ENCODE measurements around the gene SUSD2. TPM values are rescaled to one million over a fixed set of nuclear protein-coding genes. Genes with fewer than 3 reads are reported as not detected.

SUSD2 gene
- total RNA-seq, 6 experiments from 2014 or later = 0.11 to 0.24 (median 0.19) TPM

DNA sequence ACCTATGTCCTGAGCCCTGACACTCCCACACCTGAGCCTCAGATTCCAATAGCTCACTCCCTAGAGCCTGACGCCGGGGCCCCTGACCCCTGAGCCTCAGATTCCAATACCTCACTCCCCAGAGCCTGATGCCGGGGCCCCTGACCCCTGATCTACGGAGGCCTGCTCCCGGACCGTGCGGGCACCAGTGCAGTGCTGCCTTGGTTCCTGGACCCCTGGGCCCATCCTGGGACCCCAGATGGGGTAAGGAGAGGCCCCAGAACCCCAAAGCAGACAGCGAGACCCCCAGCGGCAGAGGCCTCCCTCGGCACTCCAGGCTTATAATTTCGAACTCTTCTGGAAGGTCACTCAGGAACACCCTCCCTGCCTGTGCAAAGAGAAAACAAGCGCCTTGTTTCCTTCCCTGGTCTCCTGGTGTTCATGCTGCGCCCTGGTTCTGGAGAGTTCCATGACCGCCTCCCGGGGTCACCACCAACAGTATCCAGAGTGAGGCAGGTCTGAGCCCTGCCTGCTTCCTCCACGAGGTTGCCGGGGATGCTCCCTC lies 7.5 kb downstream of the SUSD2 start:
- H3K9me3 Mint-ChIP-seq = no peaks in the 10 kb centered on the region
- H3K4me1 Mint-ChIP-seq (ENCODE audit: low read depth) = peaks cover 6% of the 10 kb centered on the region
- peaks cover 4% of the 10 kb centered on the region for H3K27me3 Mint-ChIP-seq (ENCODE audit: insufficient read depth)
- no peak for DNase-seq
- TF ChIP-seq, protein P1, sequence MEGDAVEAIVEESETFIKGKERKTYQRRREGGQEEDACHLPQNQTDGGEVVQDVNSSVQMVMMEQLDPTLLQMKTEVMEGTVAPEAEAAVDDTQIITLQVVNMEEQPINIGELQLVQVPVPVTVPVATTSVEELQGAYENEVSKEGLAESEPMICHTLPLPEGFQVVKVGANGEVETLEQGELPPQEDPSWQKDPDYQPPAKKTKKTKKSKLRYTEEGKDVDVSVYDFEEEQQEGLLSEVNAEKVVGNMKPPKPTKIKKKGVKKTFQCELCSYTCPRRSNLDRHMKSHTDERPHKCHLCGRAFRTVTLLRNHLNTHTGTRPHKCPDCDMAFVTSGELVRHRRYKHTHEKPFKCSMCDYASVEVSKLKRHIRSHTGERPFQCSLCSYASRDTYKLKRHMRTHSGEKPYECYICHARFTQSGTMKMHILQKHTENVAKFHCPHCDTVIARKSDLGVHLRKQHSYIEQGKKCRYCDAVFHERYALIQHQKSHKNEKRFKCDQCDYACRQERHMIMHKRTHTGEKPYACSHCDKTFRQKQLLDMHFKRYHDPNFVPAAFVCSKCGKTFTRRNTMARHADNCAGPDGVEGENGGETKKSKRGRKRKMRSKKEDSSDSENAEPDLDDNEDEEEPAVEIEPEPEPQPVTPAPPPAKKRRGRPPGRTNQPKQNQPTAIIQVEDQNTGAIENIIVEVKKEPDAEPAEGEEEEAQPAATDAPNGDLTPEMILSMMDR (IDR thresholded peaks at IDR 0.05) = no peak
- no peaks in the 10 kb centered on the region for H3K36me3 Mint-ChIP-seq (ENCODE audit: low read depth)
- H3K4me3 Mint-ChIP-seq = no peak overlapping the region
- no peak overlapping the region for H3K27ac Mint-ChIP-seq

DNA sequence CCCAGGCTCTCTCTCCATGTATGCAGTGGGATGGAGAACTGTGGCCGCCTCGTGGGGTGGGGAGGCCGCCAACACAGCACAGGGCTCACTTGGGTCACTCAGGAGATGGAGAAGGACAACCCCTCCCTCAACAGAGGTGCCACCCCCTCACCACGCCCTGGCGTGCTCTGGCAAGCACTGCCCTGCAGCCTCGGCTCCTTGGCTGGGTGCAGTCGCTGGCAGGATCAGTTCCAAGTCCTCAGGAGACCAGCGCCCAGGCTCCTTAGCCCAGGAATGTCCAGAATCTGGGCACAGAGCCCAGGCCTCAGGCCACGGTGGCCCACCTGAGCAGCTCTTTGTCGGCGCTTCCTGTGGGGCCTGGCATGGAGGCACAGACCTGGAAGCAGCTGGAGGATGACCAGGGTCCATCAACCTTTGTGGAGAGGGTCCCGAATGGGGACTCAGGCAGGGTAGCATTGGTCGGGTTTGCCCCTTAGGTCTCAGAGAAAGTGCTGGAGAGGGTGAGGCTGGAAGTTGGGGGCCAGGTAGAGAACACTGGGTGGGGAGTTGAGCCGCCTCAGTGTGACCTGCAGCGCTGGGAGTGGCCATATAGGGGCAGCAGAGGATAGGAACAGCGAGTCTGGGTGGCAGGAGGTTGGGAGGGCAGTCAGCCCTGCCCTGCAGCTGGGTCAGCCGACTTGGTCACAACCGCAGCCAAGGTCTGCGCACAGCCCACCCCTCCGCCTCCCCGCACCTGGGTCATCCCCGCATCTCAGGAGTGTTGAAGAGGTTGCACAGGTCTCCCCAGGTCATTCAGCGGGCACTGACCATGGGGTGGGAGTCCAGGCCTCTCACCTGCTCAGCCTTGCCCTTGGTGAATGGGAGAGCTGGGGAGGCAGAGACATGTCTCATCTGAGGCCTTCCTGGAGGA lies 8.2 kb downstream of the SUSD2 start:
- Mint-ChIP-seq H3K36me3 (ENCODE audit: low read depth) (no peaks in the 10 kb centered on the region), H3K4me1 (ENCODE audit: low read depth) (peaks cover 6% of the 10 kb centered on the region), H3K27me3 (ENCODE audit: insufficient read depth) (peaks cover 4% of the 10 kb centered on the region), H3K27ac (no peak overlapping the region), H3K4me3 (no peak overlapping the region), H3K9me3 (no peaks in the 10 kb centered on the region)
- DNase-seq = peak; percentile 47
- TF ChIP-seq, protein P1 (IDR thresholded peaks at IDR 0.05) = peak; percentile 88

DNA sequence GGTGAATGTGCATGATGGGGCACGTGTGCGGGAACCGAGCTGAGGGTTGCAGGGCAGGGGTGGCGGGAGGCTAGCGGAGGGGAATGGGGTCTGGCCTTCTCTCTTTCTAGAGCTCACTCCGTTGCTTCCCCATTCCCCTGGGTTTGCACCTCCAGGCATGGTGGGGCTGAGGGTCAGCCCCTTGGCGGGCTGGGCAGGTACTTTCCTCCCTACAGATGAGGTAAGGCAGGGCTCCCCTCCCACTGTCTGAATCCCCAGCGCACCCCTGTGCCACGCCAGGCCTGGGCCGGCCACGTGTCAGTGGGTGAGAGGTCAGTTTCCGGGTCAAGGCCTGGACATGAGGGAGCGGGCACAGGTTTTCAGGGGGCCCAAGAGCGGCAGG lies 8.9 kb downstream of the SUSD2 start:
- no peak overlapping the region for H3K4me3 Mint-ChIP-seq
- DNase-seq = no peak
- TF ChIP-seq, protein P1 (IDR thresholded peaks at IDR 0.05) = no peak
- no peak overlapping the region for H3K27ac Mint-ChIP-seq
- peaks cover 4% of the 10 kb centered on the region for H3K27me3 Mint-ChIP-seq (ENCODE audit: insufficient read depth)
- H3K36me3 Mint-ChIP-seq (ENCODE audit: low read depth) = no peaks in the 10 kb centered on the region
- H3K4me1 Mint-ChIP-seq (ENCODE audit: low read depth) = peaks cover 6% of the 10 kb centered on the region
- no peaks in the 10 kb centered on the region for H3K9me3 Mint-ChIP-seq

DNA sequence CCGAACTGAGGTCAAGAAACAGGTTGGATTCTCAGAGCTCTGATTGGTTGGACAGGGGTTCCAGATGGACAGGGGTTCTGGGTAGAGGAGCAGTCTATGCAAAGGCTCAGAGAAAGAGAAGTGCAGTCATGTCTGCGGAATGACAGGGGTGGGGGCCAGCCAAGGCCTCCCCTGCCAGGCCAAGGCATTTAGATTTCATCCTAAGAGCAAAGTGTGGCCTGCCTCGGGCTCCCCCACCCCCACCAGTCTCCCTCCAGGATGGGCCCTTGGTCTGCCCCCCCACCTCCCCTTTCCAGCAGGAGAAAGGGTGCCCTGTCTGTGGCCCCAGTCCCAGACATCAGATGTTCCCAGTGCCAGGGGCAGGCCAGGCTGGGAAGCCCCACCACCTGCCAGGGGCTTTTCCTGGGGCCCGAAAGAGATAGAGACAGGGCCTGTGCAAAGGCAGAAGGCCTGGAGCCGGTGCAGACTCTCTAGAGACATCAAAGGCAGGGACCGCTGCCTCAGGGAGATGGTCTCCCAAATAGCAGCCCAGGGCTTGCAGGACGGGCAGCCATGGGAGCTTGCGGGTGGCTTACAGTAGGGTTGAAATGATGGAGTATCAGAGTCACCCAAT lies 9.4 kb downstream of the SUSD2 start:
- Mint-ChIP-seq H3K27ac (no peak overlapping the region), H3K4me3 (no peak overlapping the region), H3K27me3 (ENCODE audit: insufficient read depth) (peaks cover 4% of the 10 kb centered on the region), H3K4me1 (ENCODE audit: low read depth) (peaks cover 6% of the 10 kb centered on the region), H3K36me3 (ENCODE audit: low read depth) (no peaks in the 10 kb centered on the region), H3K9me3 (no peaks in the 10 kb centered on the region)
- TF ChIP-seq, protein P1 (IDR thresholded peaks at IDR 0.05) = no peak
- no peak for DNase-seq

DNA sequence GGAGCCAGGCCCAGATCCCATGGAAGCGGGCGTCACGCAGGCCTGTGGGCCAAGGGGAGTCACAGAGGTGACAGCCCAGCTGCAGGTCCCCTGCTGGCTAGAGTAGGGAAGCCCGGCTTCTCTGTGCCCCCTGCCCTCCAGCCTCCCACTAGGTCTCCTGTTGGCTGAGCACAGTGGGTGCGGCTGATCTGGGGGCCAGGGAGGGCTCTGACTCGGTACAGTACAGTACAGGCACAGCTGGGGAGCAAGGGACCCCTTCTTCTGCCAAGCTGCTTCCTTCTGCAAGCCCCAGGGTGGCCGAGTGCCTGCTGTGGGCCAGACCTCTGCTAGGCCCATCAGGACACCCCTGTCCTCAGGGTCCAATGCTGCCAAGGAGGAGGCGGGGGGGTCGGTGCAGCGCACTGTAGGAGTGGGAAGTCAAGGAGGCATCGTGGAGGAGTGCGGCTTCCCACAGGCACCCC lies 10.1 kb downstream of the SUSD2 start:
- no peak overlapping the region for H3K27ac Mint-ChIP-seq
- H3K4me3 Mint-ChIP-seq = no peak overlapping the region
- TF ChIP-seq, protein P1 (IDR thresholded peaks at IDR 0.05) = peak; percentile 23; the same call in 1 of the 2 replicates
- H3K27me3 Mint-ChIP-seq (ENCODE audit: insufficient read depth) = peaks cover 4% of the 10 kb centered on the region
- H3K4me1 Mint-ChIP-seq (ENCODE audit: low read depth) = peaks cover 6% of the 10 kb centered on the region
- no peaks in the 10 kb centered on the region for H3K36me3 Mint-ChIP-seq (ENCODE audit: low read depth)
- no peak for DNase-seq
- H3K9me3 Mint-ChIP-seq = no peaks in the 10 kb centered on the region
